ENCODE results near the gene CITED4.
A peak's percentile ranks its signal among the peaks of the same experiment; 100 is the strongest.

GRCh38 chr1:40849801-40850592 is 12.2 kb downstream of the CITED4 start:
- TF ChIP-seq, protein P1, sequence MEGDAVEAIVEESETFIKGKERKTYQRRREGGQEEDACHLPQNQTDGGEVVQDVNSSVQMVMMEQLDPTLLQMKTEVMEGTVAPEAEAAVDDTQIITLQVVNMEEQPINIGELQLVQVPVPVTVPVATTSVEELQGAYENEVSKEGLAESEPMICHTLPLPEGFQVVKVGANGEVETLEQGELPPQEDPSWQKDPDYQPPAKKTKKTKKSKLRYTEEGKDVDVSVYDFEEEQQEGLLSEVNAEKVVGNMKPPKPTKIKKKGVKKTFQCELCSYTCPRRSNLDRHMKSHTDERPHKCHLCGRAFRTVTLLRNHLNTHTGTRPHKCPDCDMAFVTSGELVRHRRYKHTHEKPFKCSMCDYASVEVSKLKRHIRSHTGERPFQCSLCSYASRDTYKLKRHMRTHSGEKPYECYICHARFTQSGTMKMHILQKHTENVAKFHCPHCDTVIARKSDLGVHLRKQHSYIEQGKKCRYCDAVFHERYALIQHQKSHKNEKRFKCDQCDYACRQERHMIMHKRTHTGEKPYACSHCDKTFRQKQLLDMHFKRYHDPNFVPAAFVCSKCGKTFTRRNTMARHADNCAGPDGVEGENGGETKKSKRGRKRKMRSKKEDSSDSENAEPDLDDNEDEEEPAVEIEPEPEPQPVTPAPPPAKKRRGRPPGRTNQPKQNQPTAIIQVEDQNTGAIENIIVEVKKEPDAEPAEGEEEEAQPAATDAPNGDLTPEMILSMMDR (IDR thresholded peaks at IDR 0.05), result peak; percentile 83 to 90 (median 84)
- no peak for TF ChIP-seq EP300 (IDR thresholded peaks at IDR 0.05)
